ENCODE results near the gene SLIT1. TPM values are rescaled to one million over a fixed set of nuclear protein-coding genes. Genes with fewer than 3 reads are reported as not detected.
A peak's percentile ranks its signal among the peaks of the same experiment; 100 is the strongest.

Gene SLIT1
- polyA plus RNA-seq, 1 donor from 2014 or later, result 9.5 TPM

- Histone ChIP-seq H3F3A (ENCODE audit: insufficient read depth, low read length, poor library complexity, severe bottlenecking) (no peaks in the 10 kb centered on the region), H3K79me2 (replicated peaks; ENCODE audit: insufficient read depth, low read length) (no peaks in the 10 kb centered on the region), H3K36me3 (ENCODE audit: insufficient read depth, low read length) (no peaks in the 10 kb centered on the region), H3K27ac (ENCODE audit: low read length) (no peak overlapping the region), H3K9me3 (ENCODE audit: low read length) (no peaks in the 10 kb centered on the region), H4K20me1 (ENCODE audit: insufficient read depth) (no peaks in the 10 kb centered on the region), H2AFZ (ENCODE audit: low read depth, low read length) (no peak overlapping the region), H3K27me3 (ENCODE audit: insufficient read depth, low read depth, low read length) (no peaks in the 10 kb centered on the region), H3K9me2 (ENCODE audit: insufficient read depth, low read length) (no peaks in the 10 kb centered on the region), H3K4me2 (ENCODE audit: low read length) (no peak overlapping the region), H3K4me3 (ENCODE audit: low read length) (no peak overlapping the region), H3K9ac (ENCODE audit: low read length) (no peak overlapping the region)
- TF ChIP-seq EZH2 (IDR thresholded peaks at IDR 0.05; ENCODE audit: borderline replicate concordance, insufficient read depth, low read length, poor library complexity, severe bottlenecking), result no peak
- TF ChIP-seq, protein P1, sequence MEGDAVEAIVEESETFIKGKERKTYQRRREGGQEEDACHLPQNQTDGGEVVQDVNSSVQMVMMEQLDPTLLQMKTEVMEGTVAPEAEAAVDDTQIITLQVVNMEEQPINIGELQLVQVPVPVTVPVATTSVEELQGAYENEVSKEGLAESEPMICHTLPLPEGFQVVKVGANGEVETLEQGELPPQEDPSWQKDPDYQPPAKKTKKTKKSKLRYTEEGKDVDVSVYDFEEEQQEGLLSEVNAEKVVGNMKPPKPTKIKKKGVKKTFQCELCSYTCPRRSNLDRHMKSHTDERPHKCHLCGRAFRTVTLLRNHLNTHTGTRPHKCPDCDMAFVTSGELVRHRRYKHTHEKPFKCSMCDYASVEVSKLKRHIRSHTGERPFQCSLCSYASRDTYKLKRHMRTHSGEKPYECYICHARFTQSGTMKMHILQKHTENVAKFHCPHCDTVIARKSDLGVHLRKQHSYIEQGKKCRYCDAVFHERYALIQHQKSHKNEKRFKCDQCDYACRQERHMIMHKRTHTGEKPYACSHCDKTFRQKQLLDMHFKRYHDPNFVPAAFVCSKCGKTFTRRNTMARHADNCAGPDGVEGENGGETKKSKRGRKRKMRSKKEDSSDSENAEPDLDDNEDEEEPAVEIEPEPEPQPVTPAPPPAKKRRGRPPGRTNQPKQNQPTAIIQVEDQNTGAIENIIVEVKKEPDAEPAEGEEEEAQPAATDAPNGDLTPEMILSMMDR (IDR thresholded peaks at IDR 0.05; ENCODE audit: poor library complexity, severe bottlenecking), result no peak
- no peak for TF ChIP-seq SMC3 (conservative IDR thresholded peaks at IDR 0.05; ENCODE audit: poor library complexity)
- TF ChIP-seq RAD21 (conservative IDR thresholded peaks at IDR 0.05), result no peak
- no peak for TF ChIP-seq POLR2AphosphoS5 (IDR thresholded peaks at IDR 0.05)
- no peak for TF ChIP-seq EP300 (conservative IDR thresholded peaks at IDR 0.05; ENCODE audit: poor library complexity, severe bottlenecking)
- TF ChIP-seq MXI1 (conservative IDR thresholded peaks at IDR 0.05; ENCODE audit: poor library complexity, severe bottlenecking), result no peak
- no peak for TF ChIP-seq REST (IDR thresholded peaks at IDR 0.05; ENCODE audit: borderline replicate concordance)
- TF ChIP-seq TAF1 (IDR thresholded peaks at IDR 0.05; ENCODE audit: low read depth), result no peak
These were observed 39.0 kb upstream of the SLIT1 start for GRCh38 chr10:97224483-97225435.

DNA sequence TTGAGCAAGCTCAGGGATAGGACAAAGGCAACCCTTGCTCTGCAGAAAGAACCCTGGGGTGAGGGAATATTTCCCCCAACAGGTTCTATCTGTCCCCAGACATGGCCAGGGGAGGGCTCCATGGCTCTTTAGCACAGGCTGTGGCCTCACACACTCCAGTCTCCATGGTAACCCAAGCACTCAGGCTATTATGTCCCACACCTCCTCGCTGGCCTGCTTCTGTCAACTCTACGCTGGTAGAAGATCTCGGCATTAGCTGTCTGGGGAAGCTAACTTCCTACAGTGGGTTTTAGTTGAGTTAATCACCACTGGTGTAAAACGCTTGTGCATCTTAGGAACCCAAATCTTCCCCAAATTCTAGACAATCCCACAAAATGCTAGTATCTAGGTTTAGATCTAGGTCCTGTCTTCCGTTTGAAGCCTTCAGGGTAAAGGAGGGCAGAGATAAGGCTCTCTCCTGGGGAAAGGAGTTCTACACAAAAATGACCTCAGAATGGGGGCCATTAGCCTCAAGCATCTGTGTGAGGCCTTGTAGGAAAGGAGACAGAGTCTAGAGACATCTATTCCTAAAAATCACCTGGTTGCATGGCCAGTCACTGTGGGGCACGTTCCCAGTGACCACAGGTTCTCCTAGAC lies 36.7 kb upstream of the SLIT1 start:
- Histone ChIP-seq H3K27ac (ENCODE audit: low read length) (peak overlapping the region; percentile 46), H3K9me3 (ENCODE audit: low read length) (no peaks in the 10 kb centered on the region), H3K27me3 (ENCODE audit: insufficient read depth, low read depth, low read length) (no peaks in the 10 kb centered on the region), H2AFZ (ENCODE audit: low read depth, low read length) (no peak overlapping the region), H3K36me3 (ENCODE audit: insufficient read depth, low read length) (no peaks in the 10 kb centered on the region), H3K4me2 (ENCODE audit: low read length) (peak overlapping the region; percentile 36), H3K9ac (ENCODE audit: low read length) (no peak overlapping the region), H3K9me2 (ENCODE audit: insufficient read depth, low read length) (no peaks in the 10 kb centered on the region), H3K4me3 (ENCODE audit: low read length) (peak overlapping the region; percentile 35), H4K20me1 (ENCODE audit: insufficient read depth) (no peaks in the 10 kb centered on the region), H3K79me2 (replicated peaks; ENCODE audit: insufficient read depth, low read length) (no peaks in the 10 kb centered on the region), H3F3A (ENCODE audit: insufficient read depth, low read length, poor library complexity, severe bottlenecking) (no peaks in the 10 kb centered on the region)
- no peak for TF ChIP-seq EP300 (conservative IDR thresholded peaks at IDR 0.05; ENCODE audit: poor library complexity, severe bottlenecking)
- peak; percentile 23 for TF ChIP-seq SMC3 (conservative IDR thresholded peaks at IDR 0.05; ENCODE audit: poor library complexity)
- TF ChIP-seq RAD21 (conservative IDR thresholded peaks at IDR 0.05), result peak; percentile 35

Data from neural cell (in vitro differentiated cells).